GM08714 (cell line): ENCODE data around the gene KCNQ1OT1.

ENCODE experiments used
- H3K4me3 ChIP-seq: fragments of 200-500 bp; sonication (Bioruptor generic); 2 replicates; pipeline ENCODE4 v1.5.1; 2014; ENCODE audit warnings: mild to moderate bottlenecking, low read length, inconsistent platforms
- ZNF274 ChIP-seq: IDR thresholded peaks from 2 replicates; pipeline ENCODE4 v1.6.1; 2012; ENCODE audit warnings: mild to moderate bottlenecking, low read depth, low read length

Gene KCNQ1OT1

DNA sequence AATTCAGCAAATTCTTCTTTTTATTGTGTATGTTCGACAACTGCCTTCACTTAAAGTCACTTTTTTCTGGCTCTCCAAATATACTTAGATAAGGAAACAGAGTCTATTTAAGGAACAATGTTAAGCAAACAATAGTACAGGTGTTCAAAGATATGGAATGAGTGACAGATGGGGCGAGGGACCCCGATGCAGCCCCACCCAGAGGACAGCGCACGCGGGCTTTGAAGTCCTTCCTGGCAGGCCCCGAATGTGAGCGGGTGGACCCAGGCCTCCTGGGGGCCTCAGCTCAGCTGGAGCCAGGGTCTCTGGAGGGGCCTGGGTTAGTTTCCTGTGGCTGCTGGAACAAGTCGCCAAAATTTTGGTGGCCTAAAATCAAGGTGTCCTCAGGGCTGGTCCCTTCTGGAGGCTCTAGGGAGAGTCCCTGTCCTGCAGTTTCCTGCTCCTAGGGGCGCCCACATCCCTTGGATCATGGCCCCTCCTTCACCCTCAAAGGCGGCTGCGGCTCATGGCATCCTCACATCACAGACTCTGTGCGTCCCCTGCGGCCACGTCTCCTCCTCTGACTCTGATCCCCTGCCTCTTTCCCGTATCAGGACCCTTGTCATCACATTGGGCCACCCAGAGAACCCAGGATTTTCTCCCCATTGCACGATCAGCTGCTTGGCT lies 40.6 kb upstream of the KCNQ1OT1 start:
- no peak overlapping the region for H3K4me3 ChIP-seq
- TF ChIP-seq ZNF274 = no peak

DNA sequence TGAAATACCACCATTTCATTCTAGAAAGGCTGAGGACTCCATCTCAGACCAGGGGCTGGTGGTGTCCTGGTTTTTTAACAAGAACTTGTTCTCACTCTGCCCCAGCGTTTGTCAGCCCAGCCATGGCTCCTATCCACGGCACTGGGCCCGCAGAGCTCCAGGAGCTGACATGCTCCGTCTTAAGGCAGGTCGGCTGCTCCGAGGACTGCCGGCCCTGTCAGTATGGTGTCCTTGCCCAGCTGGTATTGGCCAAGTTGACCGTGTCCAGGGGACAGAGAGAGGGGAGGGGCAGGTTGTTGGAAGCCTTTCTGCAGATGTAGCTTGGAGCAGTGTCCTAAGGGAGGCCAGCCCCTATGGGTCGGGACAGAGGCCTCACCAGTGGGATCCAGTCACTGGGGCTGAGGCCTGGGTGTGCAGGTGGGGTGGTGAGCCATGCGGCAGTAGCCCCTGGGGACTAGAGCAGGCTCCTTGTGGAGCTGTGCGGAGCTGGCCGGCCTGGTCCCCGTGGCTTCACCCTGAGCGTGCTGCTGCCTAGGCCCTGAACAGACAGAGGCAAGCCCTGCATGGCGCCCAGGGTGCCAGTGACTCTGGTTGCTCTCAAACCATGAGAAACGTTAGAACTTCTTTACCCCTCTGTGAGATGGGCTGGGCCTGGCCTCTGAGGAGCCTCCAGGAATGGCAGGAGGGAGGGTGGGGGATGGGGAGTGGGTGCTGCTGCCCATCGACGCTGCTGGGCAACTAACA lies 39.9 kb upstream of the KCNQ1OT1 start:
- H3K4me3 ChIP-seq = no peak overlapping the region
- TF ChIP-seq ZNF274 = no peak

DNA sequence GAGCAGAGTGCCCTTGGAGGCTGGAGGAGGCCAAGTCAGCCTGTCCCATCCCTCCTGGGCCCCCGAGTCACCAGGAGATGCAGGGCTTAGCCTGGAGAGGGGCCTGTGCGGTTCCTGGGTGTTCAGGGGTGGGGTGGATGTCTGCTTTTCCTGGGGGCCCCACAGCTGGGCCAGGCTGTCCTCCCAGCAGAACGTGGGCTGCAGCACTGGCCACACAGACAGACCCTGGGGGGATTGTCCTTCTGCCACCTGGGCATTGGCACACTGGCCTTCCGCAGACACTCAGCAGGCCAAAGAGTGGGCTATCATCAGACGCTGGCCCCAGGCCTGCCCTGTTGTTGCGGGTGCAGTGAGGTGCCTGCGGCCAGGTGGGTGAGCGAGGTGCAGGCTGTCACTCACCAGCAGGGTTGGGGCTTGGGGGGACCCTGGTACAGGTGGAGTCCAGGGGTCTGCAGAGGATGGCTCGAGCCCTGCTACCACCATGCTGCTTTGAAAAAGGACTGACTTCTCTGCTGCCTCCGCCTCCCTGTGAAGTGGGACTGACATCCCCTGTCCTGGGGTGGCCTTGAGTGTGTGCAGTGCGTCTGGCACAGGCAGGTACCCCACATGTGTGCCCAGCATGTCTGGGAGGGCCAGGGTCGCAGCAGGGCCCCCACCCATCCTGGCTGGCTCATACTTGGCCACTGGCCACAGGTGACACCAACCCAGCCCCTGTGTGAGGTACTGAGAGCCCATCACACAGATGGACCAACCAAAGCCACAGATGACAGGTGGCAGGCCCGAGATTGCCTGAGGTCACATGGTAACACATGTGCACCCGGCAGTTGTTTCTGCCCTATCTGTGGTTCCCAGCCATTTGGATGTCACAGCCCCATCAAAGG lies 39.0 kb upstream of the KCNQ1OT1 start:
- H3K4me3 ChIP-seq = no peak overlapping the region
- no peak for TF ChIP-seq ZNF274

DNA sequence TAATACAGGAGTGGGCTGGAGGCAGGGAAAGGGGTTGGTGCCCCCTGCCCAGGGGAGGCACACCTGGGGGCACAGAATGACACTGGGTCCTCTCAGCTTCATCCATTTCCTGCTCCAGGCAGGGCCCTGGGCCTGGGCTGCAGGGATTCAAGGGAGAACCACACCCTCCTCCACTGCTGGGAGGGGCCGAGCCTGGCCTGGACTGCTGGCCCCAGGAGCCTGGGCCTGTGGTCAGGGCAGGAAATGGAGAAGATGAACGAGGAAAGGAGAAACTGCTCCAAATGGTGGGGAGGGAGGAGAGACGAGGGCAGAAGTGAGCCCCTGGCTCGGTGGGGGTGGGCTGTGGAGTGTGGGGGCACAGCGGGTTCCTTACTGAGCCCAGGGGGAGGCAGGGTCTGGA lies 38.1 kb upstream of the KCNQ1OT1 start:
- no peak overlapping the region for H3K4me3 ChIP-seq
- no peak for TF ChIP-seq ZNF274

DNA sequence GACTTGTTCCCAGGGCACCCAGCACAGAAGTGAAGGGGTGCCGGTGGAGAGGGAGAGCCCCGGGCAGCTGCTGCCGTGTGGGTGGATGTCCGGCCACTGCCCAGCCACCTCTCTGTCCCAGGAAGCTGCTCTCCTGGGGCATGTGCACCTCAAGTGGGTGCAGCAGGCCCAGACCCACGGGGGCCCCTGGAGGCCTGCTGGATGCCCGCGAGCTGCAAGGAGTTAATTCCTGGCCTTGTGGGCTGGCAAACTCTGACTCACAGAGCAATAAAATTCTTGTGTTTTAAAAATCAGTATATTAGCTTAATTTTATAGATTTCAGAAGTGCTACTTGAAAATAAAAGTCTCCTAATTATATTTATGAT lies 37.4 kb upstream of the KCNQ1OT1 start:
- no peak for TF ChIP-seq ZNF274
- no peak overlapping the region for H3K4me3 ChIP-seq

DNA sequence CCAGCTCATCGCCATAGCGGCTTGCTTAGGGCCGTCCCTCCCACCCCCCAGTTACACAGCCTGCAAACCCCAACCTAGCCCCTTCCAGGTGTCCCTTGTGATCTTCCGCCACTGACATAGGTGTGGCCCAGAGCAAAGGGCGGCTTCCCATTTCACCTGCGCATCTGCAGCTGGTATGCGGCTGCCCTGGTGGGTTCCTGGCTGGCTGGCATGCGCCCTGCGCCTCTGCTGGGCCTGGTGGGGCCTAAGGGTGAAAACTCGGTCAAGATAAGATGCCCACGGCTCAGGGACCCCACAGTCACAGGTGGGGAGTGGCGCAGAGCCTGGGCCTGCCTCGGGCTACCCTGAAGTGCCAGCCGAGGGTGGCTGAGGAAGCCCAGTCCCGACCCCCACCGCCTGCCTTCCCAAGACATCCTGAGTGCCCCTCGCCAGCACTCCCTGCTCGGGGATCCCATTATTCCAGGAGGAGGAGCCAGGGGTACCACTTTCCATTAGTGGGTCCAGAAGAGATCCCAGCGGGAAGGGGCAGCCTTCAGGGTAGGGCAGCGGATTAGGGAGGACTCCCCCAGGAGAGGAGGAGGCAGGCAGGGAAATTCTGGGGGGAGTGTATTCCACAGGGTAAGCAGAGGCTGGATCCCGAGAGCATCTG lies 36.9 kb upstream of the KCNQ1OT1 start:
- no peak overlapping the region for H3K4me3 ChIP-seq
- no peak for TF ChIP-seq ZNF274

DNA sequence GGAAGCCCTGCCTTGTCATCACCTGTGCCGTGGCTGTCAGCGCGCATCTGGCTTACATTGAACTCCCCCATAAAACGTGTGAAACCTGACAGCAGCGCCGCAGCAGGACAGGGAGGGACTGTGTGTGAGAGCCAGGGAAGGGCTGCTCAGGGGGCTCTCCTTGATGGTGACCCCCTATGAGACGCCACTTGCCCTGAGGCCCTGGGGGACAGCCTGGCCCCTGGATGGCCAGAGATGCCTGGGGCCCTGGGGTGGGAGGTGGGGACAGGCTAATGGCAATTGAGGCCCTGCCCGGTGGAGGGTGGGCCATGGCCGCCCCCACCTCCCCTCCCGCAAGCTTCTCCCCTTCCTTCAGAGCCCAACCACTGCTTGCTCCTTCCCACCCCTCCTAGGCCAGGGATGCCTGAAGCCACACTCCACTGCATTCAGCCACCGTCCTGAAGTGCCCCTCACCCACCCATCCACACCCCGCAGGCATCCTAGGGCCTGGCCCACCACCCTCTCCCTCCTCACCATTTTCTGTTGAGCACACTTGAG lies 35.3 kb upstream of the KCNQ1OT1 start:
- H3K4me3 ChIP-seq = no peak overlapping the region
- no peak for TF ChIP-seq ZNF274

DNA sequence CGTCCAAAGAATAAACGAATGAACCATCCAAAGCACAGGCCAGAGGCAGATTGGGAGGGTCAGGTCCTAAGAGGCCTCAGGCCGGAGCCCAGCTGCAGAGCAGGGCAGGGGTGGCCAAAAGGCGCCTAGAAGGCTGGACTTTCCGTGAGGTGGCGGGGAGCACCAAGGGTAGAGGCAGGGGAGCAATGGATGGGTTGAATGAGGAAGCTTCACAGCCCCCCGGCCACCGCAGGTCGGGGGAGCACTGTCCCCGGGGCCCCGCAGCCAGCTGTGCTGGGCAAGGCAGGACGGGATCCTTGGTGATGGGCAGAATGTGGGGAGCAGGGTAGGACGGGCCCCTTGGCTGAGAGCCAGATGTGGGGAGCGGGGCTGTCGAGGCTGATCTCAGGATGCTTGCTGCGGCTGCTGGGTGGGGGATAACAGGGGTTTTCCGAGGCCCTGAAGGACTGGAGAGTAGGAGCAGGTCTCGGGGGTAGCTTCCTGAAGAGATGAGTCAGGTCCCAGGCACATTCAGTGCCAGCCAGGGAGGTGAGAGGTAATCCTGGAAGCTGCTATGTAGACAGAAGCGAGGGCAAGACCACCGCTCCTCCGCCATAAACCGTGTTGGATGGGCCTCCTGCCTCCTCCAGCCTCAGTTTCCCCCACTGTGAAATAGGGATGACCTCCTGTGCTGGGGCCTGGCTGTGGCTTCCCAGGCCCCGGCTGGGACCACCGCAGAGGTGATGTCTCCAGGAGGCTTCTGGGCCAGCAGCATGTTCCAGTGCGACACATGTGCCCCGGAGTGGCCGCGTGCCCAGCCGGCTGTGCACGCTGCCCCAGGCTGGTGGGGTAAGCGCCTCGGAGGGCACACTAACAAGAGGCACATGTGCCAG lies 34.6 kb upstream of the KCNQ1OT1 start:
- no peak for TF ChIP-seq ZNF274

DNA sequence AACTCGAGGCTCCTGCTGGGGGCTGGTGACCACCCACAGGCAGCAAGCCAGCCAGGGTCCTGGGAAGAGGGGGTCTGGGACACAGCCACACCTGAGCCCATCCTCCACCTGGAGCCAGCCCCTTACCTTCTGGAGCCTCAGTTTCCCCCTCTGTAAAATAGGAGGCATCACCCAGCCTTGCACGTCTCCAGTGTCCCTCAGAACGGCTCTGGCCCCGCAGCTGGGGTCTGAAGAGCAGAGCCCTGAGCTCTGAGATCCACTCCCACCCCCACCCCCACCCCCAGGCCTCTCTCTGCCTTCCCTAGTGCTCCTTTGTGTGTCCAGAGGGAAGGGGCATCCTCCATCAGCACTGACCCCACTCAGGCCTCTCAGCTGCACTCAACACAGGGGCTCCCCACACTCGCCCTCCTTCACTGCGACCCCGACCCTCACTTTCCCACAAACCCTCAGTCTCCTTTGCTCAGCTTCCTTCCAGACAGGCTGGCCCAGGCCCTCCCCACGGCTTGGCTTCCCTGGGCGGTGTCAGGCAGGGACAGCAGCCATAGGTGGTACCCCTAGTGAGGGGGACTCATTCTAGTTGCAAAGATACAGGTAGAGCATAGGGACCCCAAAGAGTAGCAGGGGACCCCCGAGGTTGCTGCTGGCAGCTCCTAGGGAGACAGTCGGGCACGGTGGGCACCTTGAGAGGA lies 33.3 kb upstream of the KCNQ1OT1 start:
- TF ChIP-seq ZNF274 = no peak
- no peak overlapping the region for H3K4me3 ChIP-seq

More for the DNA sequence above, 34.6 kb upstream of the KCNQ1OT1 start:
- no peak overlapping the region for H3K4me3 ChIP-seq

DNA sequence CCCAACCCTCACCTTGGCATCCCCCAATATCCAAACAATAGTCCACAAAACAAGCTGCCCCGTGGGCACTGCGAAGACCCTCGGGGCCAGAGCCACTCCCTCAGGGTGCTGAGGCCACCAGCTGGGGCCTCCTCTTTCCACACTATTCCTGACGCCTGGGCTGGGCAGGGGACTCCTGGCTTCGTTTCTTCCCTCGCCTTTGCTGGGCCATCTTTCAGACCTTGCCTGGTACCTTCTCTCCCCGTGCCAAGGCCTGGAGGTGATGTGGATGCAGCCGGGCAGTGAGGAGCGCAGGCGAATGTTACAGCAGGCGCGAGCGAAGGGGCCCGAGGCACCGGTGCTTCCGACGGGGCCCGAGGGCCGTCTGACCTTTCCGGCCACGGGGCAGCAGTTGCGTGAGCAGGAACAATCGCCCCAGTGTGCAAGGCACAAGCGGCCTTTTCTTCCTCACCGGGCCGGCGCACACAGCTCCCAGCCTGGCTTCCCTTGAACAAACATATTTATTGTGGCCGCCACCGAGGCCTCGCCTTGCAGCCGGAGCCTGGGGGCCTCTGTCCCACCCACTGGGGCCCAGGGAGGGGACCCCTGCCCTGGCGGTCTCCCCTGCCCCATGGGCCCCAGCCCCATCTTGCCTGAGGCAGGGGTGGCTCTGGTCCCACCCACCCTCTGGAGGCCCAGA lies 32.6 kb upstream of the KCNQ1OT1 start:
- no peak for TF ChIP-seq ZNF274

DNA sequence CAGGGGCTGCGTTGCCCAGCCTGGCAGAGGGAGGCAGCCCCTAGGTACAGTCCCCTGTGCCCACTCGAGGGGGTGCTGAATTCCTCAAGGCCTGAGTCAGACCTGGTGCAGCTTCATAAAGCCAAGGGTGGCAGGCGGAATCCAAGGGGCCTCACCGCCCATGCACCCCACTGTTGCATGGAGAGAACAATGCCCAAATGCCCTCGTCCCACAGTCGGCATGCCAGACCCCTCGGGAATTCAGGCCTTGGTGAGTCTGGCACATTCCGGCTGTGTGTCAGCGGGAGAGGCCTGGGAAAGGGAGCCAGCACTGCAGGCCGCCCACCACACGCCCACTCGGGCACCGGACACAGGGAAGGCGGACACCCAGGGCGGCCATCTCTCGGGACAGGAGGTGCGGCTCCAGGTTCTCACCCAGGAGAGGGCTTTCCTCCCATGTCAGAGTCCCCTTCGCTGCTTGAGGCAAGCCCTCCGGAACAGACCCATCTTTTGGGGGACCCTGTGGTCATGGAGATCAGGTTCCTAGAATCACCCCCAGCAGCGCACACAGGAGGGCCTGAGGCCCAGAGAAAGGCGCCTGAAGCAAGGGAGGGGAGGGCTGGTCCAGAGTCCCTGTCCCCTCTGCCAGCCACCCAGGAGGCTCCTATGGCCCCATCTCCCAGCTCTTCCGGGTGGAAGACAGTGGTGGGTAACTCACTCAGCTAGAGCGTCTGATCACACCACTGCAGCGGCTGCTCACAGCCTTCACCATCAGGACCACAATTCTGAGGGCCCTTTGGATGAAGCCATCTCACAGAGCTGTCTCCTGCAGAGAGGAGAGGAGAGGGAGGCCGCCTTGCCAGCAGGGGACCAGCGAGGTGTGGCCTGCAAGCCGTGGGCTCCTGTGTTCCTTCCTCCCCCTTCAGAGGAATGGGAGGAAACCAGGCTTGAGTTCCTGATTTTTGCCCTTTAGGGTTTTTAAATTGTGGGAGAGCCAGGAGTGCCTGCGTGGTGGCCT lies 31.6 kb upstream of the KCNQ1OT1 start:
- no peak overlapping the region for H3K4me3 ChIP-seq
- no peak for TF ChIP-seq ZNF274

More for the DNA sequence above, 32.6 kb upstream of the KCNQ1OT1 start:
- H3K4me3 ChIP-seq = no peak overlapping the region
